Kidney epithelial cell (primary cell): Measurements from ENCODE around the gene KCTD8. TPM values are rescaled to one million over a fixed set of nuclear protein-coding genes. Genes with fewer than 3 reads are reported as not detected.

Experiments
- DNase-seq: peaks from one replicate; pipeline ENCODE4 v3.0.0-alpha.2; 2010; ENCODE audit warnings: low read depth
- H3K27me3 ChIP-seq: 2 replicates; pipeline ENCODE4 v1.6.0; 2011; ENCODE audit warnings: low read length; ENCODE audit not compliant: control insufficient read depth, insufficient read depth
- H3K36me3 ChIP-seq: 2 replicates; pipeline ENCODE4 v1.5.1; 2011; ENCODE audit warnings: low read length; ENCODE audit not compliant: control insufficient read depth, insufficient read depth
- H3K4me3 ChIP-seq: 2 replicates; pipeline ENCODE4 v1.5.1; 2011; ENCODE audit warnings: low read depth, mild to moderate bottlenecking, control low read depth, low read length
- total RNA-seq: library from RNA; depleted of rRNA; stranded (reverse); fragments of >200 nt; gene quantifications from 2 replicates; pipeline ENCODE4 v1.2.3, GENCODE V29; 2015
- TF ChIP-seq, protein P1 (sequence below): IDR thresholded peaks from 2 replicates; pipeline ENCODE4 v1.5.1; 2011; ENCODE audit warnings: mild to moderate bottlenecking, moderate library complexity, low read length, control low read depth, inconsistent platforms; ENCODE audit not compliant: insufficient read depth, poor library complexity, severe bottlenecking

KCTD8 gene
- total RNA-seq, 1 donor from 2014 or later = 4.8 TPM

DNA sequence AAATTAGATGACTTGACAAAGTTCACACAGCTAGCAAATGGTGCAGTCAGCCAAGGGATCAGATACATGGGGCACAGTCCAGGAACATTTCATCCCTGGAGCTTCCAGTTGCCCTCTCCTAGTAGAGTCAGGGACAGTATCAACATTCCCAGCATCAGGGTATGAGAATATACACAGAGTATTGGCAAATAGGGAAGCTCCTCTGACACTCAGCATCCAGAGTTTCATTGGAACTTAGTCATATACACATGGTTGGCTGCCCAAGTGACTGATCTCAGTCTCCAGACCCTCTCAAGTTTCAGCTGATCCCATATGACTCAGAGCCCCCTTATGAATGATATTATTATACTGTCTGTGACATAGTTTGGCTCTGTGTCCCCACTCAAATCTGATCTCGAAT, 13.7 kb upstream of the KCTD8 start:
- DNase-seq = no peak
- Histone ChIP-seq H3K27me3 (no peaks in the 10 kb centered on the region), H3K4me3 (no peak overlapping the region), H3K36me3 (no peaks in the 10 kb centered on the region)
- TF ChIP-seq, protein P1, sequence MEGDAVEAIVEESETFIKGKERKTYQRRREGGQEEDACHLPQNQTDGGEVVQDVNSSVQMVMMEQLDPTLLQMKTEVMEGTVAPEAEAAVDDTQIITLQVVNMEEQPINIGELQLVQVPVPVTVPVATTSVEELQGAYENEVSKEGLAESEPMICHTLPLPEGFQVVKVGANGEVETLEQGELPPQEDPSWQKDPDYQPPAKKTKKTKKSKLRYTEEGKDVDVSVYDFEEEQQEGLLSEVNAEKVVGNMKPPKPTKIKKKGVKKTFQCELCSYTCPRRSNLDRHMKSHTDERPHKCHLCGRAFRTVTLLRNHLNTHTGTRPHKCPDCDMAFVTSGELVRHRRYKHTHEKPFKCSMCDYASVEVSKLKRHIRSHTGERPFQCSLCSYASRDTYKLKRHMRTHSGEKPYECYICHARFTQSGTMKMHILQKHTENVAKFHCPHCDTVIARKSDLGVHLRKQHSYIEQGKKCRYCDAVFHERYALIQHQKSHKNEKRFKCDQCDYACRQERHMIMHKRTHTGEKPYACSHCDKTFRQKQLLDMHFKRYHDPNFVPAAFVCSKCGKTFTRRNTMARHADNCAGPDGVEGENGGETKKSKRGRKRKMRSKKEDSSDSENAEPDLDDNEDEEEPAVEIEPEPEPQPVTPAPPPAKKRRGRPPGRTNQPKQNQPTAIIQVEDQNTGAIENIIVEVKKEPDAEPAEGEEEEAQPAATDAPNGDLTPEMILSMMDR = no peak

DNA sequence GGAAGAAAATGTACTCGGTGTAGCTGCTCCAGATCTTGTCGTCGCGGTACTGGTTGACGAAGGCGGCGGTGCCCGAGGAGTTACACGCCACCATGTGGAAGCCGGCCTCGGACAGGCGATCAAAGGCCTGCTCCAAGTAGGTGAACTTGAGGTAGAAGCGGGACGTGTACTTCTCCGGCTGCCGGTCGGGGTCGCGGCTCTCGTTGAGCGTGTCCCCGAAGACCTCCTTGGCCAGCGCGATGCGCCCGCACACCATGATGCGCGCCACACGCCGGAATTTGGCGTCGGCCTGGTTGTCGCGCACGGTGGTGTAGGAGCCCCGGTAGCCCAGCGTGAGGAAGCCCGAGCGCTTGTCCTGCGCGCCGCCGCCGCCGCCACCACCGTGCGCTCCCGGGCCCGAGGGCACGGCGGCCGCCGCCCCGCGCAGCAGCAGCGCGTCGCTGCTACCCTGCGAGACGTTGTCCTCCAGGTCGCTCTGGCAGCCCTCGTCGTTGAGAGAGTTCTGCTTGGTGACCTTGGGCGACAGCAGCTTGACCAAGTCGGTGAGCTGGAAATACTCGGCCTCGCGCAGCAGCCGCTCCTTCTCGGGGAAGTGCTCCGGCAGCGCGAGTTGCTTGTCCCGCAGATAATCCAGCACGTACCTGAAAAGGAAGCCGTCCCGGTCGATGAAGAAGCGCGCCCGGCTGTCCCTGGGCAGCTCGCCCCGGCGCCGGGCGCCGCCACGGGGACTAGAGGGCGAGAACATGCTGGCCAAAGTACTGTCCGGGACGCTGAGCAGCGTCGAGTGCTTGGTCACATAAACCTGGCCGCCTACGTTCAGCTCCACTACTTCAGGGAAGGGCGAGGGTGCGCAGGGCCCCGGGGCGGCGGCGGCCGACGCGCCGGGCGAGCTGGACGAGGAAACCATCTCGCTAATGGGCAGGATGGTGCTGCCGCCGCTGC, 775 bp downstream of the KCTD8 start:
- no peak for DNase-seq
- peak overlapping the region; percentile 38 for H3K4me3 ChIP-seq
- TF ChIP-seq, protein P1 = no peak
- peaks cover 32% of the 10 kb centered on the region for H3K27me3 ChIP-seq
- no peaks in the 10 kb centered on the region for H3K36me3 ChIP-seq

DNA sequence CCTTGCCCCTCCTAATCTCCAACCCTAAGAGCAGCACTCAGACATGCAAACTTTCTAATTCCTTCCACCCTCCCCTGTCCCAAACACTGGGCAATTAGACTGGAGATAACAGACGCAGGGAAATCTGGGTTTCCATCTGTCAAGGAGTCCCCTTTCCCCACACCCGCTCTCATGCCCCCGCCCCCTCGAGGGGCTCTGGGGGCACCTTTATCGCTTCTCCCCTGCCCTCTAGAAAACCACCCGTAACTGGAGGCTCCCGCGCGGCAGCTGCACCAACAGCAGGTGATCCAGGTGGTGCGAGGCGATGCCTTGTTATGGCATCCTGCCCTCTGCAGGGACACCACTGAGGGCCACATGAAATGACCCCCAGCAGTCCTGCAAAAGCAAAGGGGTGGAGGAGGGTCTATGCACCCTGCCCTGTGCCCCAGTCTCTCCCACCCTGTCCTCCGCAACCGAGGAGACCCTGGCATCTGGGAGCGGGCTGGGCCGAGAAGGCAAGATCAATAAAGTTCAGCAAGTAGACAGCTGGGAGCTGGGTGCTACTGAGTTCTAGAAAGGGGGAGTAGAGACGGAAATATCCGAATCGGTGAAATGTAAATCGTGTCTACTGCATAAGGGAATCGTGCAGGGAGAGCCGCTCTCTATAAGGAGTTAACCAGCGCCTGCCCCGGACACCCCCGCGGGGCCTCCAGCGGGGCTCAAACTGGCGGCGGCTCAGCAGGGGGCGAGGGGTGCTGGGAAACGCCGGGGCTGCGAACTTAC, 1.6 kb downstream of the KCTD8 start:
- Histone ChIP-seq H3K4me3 (no peak overlapping the region), H3K36me3 (no peaks in the 10 kb centered on the region), H3K27me3 (peaks cover 32% of the 10 kb centered on the region)
- TF ChIP-seq, protein P1 = no peak
- no peak for DNase-seq

DNA sequence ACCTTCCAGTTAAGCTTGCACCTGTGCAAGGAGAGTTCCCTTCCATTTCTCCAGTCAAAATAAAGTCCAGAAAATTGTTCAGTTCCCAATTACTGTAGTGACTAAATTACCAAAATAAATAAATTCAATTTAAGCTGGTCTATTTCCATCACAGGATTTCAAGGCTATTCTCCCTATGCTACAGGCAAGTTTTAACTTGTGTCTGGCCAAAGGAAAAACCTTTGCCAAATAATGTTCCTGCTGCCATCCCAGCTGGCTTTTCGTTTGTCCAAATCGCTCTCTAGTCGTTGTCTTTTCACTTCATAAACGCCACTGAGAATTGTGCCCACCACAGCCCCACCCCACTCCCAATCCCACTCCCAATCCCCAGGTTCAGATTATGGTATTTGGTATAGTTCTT, 2.4 kb downstream of the KCTD8 start:
- DNase-seq = no peak
- Histone ChIP-seq H3K36me3 (no peaks in the 10 kb centered on the region), H3K27me3 (peaks cover 32% of the 10 kb centered on the region), H3K4me3 (no peak overlapping the region)
- TF ChIP-seq, protein P1 = no peak

DNA sequence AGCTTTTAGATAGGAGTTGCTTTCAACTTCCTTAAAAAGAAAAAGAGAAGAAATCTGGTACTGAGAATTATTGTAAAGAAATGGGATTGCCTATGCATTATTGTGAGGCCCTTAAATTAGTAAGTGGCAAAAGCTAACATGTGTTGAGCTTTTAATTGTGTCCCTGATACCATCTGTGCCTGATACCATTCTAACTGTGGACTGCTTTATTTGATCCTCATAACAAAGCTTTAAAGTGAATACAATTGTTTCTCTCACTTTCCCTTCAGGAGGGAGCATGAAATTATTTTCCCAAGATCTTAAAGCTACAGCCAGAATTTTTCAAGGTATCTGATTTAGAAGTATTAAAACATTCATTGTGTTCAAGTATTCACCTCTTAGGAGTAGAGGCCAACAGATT, 9.9 kb downstream of the KCTD8 start:
- TF ChIP-seq, protein P1 = no peak
- Histone ChIP-seq H3K36me3 (no peaks in the 10 kb centered on the region), H3K4me3 (no peak overlapping the region), H3K27me3 (no peaks in the 10 kb centered on the region)
- DNase-seq = no peak
